Measurements from ENCODE around the gene GALNT15. TPM values are rescaled to one million over a fixed set of nuclear protein-coding genes. Genes with fewer than 3 reads are reported as not detected.

GALNT15 gene
- total RNA-seq, 2 experiments from 2014 or later, result not detected

GRCh38 chr3:16254916-16255315 is 80.4 kb downstream of the GALNT15 start:
- no peak for TF ChIP-seq CTCF (IDR thresholded peaks at IDR 0.05)
- Mint-ChIP-seq H3K27ac (no peak overlapping the region), H3K9me3 (no peaks in the 10 kb centered on the region), H3K4me1 (ENCODE audit: low read depth) (peaks cover 6% of the 10 kb centered on the region), H3K36me3 (ENCODE audit: low read depth) (peaks cover 9% of the 10 kb centered on the region), H3K4me3 (no peak overlapping the region), H3K27me3 (no peaks in the 10 kb centered on the region)
- Histone ChIP-seq H3K4me1 (ENCODE audit: insufficient read depth, low read length) (peaks cover 5% of the 10 kb centered on the region), H3K27ac (ENCODE audit: low read depth in 1 of 2, low read length in 2 of 2) (no peak overlapping the region), H3K4me3 (ENCODE audit: low read length) (no peak overlapping the region), H3K36me3 (ENCODE audit: insufficient read depth, low read length) (peaks cover 14% of the 10 kb centered on the region), H3K27me3 (ENCODE audit: control insufficient read depth in 1 of 2, insufficient read depth in 2 of 2, low read length in 2 of 2) (no peaks in the 10 kb centered on the region), H3K9me3 (ENCODE audit: control insufficient read depth in 1 of 2, insufficient read depth in 1 of 2, low read length in 2 of 2) (no peaks in the 10 kb centered on the region)
- ATAC-seq (ENCODE audit: poor library complexity) (no peak), DNase-seq (no peak)
- ChIA-PET CTCF (no interaction called here), POLR2A (interaction anchor here (1.0 kb wide), 1 partner anchor 10 kb away, joined by 3 read pairs; the partner anchor contains the start of genes DPH3 and OXNAD1)
- intact Hi-C loops (cut with DNase I, micrococcal nuclease), result no loop called here

GRCh38 chr3:16255326-16255725 is 80.8 kb downstream of the GALNT15 start:
- DNase-seq (no peak), ATAC-seq (ENCODE audit: poor library complexity) (no peak)
- Mint-ChIP-seq H3K4me3 (no peak overlapping the region), H3K36me3 (ENCODE audit: low read depth) (peaks cover 12% of the 10 kb centered on the region), H3K4me1 (ENCODE audit: low read depth) (peaks cover 6% of the 10 kb centered on the region), H3K9me3 (no peaks in the 10 kb centered on the region), H3K27me3 (no peaks in the 10 kb centered on the region), H3K27ac (no peak overlapping the region)
- Histone ChIP-seq H3K4me3 (ENCODE audit: low read length) (no peak overlapping the region), H3K36me3 (ENCODE audit: insufficient read depth, low read length) (peaks cover 18% of the 10 kb centered on the region), H3K9me3 (ENCODE audit: control insufficient read depth in 1 of 2, insufficient read depth in 1 of 2, low read length in 2 of 2) (no peaks in the 10 kb centered on the region), H3K27ac (ENCODE audit: low read depth in 1 of 2, low read length in 2 of 2) (no peak overlapping the region), H3K27me3 (ENCODE audit: control insufficient read depth in 1 of 2, insufficient read depth in 2 of 2, low read length in 2 of 2) (no peaks in the 10 kb centered on the region), H3K4me1 (ENCODE audit: insufficient read depth, low read length) (peaks cover 5% of the 10 kb centered on the region)
- ChIA-PET POLR2A (no interaction called here), CTCF (no interaction called here)
- intact Hi-C loops (cut with DNase I, micrococcal nuclease), result no loop called here
- TF ChIP-seq CTCF (IDR thresholded peaks at IDR 0.05), result no peak

- ChIA-PET POLR2A (no interaction called here), CTCF (no interaction called here)
- no peak for TF ChIP-seq CTCF (IDR thresholded peaks at IDR 0.05)
- Mint-ChIP-seq H3K27ac (no peak overlapping the region), H3K4me3 (no peak overlapping the region), H3K27me3 (no peaks in the 10 kb centered on the region), H3K36me3 (ENCODE audit: low read depth) (peaks cover 12% of the 10 kb centered on the region), H3K4me1 (ENCODE audit: low read depth) (peaks cover 6% of the 10 kb centered on the region), H3K9me3 (no peaks in the 10 kb centered on the region)
- intact Hi-C loops (cut with DNase I, micrococcal nuclease), result no loop called here
- Histone ChIP-seq H3K27me3 (ENCODE audit: control insufficient read depth in 1 of 2, insufficient read depth in 2 of 2, low read length in 2 of 2) (no peaks in the 10 kb centered on the region), H3K4me3 (ENCODE audit: low read length) (no peak overlapping the region), H3K4me1 (ENCODE audit: insufficient read depth, low read length) (peaks cover 5% of the 10 kb centered on the region), H3K9me3 (ENCODE audit: control insufficient read depth in 1 of 2, insufficient read depth in 1 of 2, low read length in 2 of 2) (no peaks in the 10 kb centered on the region), H3K36me3 (ENCODE audit: insufficient read depth, low read length) (peaks cover 22% of the 10 kb centered on the region), H3K27ac (ENCODE audit: low read depth in 1 of 2, low read length in 2 of 2) (no peak overlapping the region)
- ATAC-seq (ENCODE audit: poor library complexity) (no peak), DNase-seq (no peak)
These were observed 81.2 kb downstream of the GALNT15 start for GRCh38 chr3:16255726-16256125.
